Measurements from ENCODE around the gene FBLN1. TPM values are rescaled to one million over a fixed set of nuclear protein-coding genes. Genes with fewer than 3 reads are reported as not detected.
A peak's percentile ranks its signal among the peaks of the same experiment; 100 is the strongest.

Gene FBLN1
- total RNA-seq, 1 experiment from 2014 or later = 23.4 TPM

DNA sequence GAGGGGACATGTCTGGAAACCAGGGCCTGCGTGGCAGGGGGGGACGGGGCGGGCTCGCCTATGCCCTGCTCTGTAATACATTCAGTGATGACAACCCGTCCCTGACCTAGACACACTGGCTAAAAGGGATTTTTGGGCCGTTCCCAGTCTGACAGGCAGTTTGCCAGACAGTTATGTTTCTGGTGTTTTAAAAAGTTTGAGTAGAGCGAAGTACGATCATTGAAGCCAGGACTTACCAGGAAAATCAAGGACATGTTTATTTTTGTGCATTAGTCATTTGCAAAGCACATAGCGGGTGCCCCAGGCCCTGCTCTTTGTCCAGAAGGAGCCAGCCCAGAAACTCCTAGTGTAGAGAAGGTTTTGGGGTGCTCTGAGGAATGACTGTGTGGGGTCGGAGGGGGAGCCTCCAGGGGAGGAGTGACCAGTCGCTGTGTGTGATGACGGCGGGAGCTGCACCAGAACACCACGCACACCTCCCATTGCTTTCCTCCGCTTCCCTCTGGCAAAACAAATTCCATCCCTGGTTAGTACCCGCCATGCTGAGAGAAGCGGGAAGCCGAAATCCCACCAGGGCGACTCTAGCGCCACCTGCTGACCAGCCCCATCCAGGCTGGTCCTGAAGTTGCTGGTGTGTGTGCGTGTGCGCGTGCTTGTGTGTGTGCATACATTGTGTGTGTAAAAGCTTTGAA is 50.8 kb downstream of the FBLN1 start (continued):
- TF ChIP-seq CTCF (IDR thresholded peaks at IDR 0.05 in 2 of 3, conservative IDR thresholded peaks at IDR 0.05 in 1 of 3; ENCODE audit: borderline replicate concordance in 1 of 3, insufficient read depth in 1 of 3, low read depth in 2 of 3, low read length in 2 of 3) = peak; percentile 89 to 99 (median 98)
- TF ChIP-seq SIN3A (IDR thresholded peaks at IDR 0.05; ENCODE audit: low read depth) = no peak

- Histone ChIP-seq H3K36me3 (ENCODE audit: control insufficient read depth in 1 of 2, insufficient read depth in 2 of 2, low read length in 2 of 2) (no peaks in the 10 kb centered on the region), H3K79me2 (ENCODE audit: insufficient read depth, low read length) (no peaks in the 10 kb centered on the region), H2AFZ (ENCODE audit: low read depth, low read length, poor library complexity, severe bottlenecking) (no peak overlapping the region), H3K4me3 (replicated peaks in 1 of 2; ENCODE audit: low read depth in 1 of 2, low read length in 2 of 2) (peak overlapping the region; percentile 30 to 39), H3K4me2 (ENCODE audit: low read length) (peak overlapping the region; percentile 63), H3K27me3 (ENCODE audit: insufficient read depth, low read length) (no peaks in the 10 kb centered on the region), H3K9me2 (ENCODE audit: insufficient read depth) (no peaks in the 10 kb centered on the region), H3K9me3 (ENCODE audit: control insufficient read depth in 1 of 2, insufficient read depth in 1 of 2, low read depth in 1 of 2, low read length in 2 of 2) (no peaks in the 10 kb centered on the region), H4K20me1 (ENCODE audit: insufficient read depth) (no peaks in the 10 kb centered on the region), H3K9ac (ENCODE audit: low read length) (no peak overlapping the region), H3K4me1 (ENCODE audit: control insufficient read depth in 1 of 2, insufficient read depth in 2 of 2, low read length in 2 of 2) (peaks cover 9 to 28% of the 10 kb centered on the region in 2 experiments; a peak in 3 of 4 replicates), H3K27ac (ENCODE audit: low read depth, low read length) (peak overlapping the region; percentile 48)
- intact Hi-C loops (cut with micrococcal nuclease) = no loop called here
- CTCF ChIA-PET = interaction anchor here (0.8 to 1.5 kb wide), 3 partner anchors 112 to 414 kb away, joined by 3 to 22 read pairs (median 3); no protein-coding TSS in a partner anchor
- BruUV-seq (replicated peaks) = no TSS peak
- ATAC-seq (peak; percentile 78), DNase-seq (ENCODE audit: low read depth, low spot score) (no peak)
- RAD21 ChIA-PET (ENCODE audit: low non-redundant PET in 1 of 2, low total read pairs in 2 of 2, uncharacterized antibody in 2 of 2, unreplicated experiment in 2 of 2) = interaction anchor here in 1 of 2 experiments (0.7 to 1.0 kb wide), 2 partner anchors 113 to 121 kb away, joined by 3 read pairs; no protein-coding TSS in a partner anchor
- POLR2A ChIA-PET = interaction anchor here (0.7 to 1.3 kb wide), 2 partner anchors 111 to 114 kb away, joined by 3 to 5 read pairs; no protein-coding TSS in a partner anchor
- TF ChIP-seq POLR2AphosphoS5 (IDR thresholded peaks at IDR 0.05; ENCODE audit: low read depth, low read length) = peak; percentile 31; the same call in 1 of the 2 replicates
- no peak for TF ChIP-seq YY1 (IDR thresholded peaks at IDR 0.05; ENCODE audit: extremely low read depth, insufficient replicate concordance, low read depth, low read length)
- TF ChIP-seq POLR2A (IDR thresholded peaks at IDR 0.05; ENCODE audit: borderline replicate concordance, extremely low read depth, insufficient read depth, insufficient read length) = peak; percentile 73
These were observed 51.3 kb downstream of the FBLN1 start for GRCh38 chr22:45554040-45554406.

Measured in HCT116 (cell line).